IPS-18c (cell line): ENCODE results near the gene NPFF.

Experiments
- H3K4me3 ChIP-seq: 2 replicates; pipeline ENCODE4 v1.7.0; 2013; ENCODE audit warnings: low read depth, mild to moderate bottlenecking, low read length, moderate library complexity; ENCODE audit not compliant: insufficient read depth
- H3K9me3 ChIP-seq: one replicate; pipeline ENCODE4 v1.6.1; 2013; ENCODE audit warnings: mild to moderate bottlenecking, low read length, moderate library complexity; ENCODE audit not compliant: control insufficient read depth, insufficient read depth

NPFF gene

GRCh38 chr12:53500776-53501614, 6.3 kb downstream of the NPFF start, which contains the start of gene TARBP2:
Gene TARBP2, plus strand, starts transcription at chr12:53501283. Its CDS starts 126 bp downstream, at chr12:53501409.
- Histone ChIP-seq H3K9me3 (no peaks in the 10 kb centered on the region), H3K4me3 (peak within 1 kb of the TSS; percentile 95)

- Histone ChIP-seq H3K4me3 (peak overlapping the region; percentile 74), H3K9me3 (no peaks in the 10 kb centered on the region)
These were observed 7.0 kb downstream of the NPFF start for GRCh38 chr12:53500142-53500775.

- Histone ChIP-seq H3K4me3 (peak within 1 kb of the TSS; percentile 74), H3K9me3 (no peaks in the 10 kb centered on the region)
These were observed 7.8 kb downstream of the NPFF start, which contains the start of gene MAP3K12 for GRCh38 chr12:53499266-53500141. Gene MAP3K12, minus strand, starts transcription at chr12:53499458. Its CDS starts 12,067 bp downstream, at chr12:53487391.

DNA sequence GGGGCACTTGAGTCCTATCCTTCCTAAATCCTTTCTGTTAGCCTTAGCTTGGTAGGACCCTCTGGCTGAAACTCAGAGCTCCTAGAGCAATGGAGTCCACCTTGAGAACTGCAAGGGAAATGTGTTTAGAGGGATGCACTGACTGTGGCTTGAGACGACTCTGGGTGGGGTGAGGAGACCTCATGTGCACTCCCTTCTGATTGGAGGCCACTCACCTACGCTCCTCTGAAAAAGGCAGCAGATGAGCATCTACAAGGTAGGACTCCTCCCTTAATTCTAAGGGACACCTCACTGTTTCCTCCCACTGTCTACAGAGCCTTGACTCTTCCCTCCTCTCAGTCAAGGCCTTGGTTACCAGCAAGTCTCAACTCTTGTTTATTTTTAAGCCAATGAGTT, 9.1 kb downstream of the NPFF start:
- Histone ChIP-seq H3K9me3 (no peaks in the 10 kb centered on the region), H3K4me3 (peak overlapping the region; percentile 74)

GRCh38 chr12:53497461-53497860, 9.8 kb downstream of the NPFF start:
- H3K9me3 ChIP-seq = no peaks in the 10 kb centered on the region
- no peak overlapping the region for H3K4me3 ChIP-seq

- Histone ChIP-seq H3K9me3 (no peaks in the 10 kb centered on the region), H3K4me3 (no peak overlapping the region)
These were observed 10.6 kb downstream of the NPFF start for GRCh38 chr12:53496752-53497032.

DNA sequence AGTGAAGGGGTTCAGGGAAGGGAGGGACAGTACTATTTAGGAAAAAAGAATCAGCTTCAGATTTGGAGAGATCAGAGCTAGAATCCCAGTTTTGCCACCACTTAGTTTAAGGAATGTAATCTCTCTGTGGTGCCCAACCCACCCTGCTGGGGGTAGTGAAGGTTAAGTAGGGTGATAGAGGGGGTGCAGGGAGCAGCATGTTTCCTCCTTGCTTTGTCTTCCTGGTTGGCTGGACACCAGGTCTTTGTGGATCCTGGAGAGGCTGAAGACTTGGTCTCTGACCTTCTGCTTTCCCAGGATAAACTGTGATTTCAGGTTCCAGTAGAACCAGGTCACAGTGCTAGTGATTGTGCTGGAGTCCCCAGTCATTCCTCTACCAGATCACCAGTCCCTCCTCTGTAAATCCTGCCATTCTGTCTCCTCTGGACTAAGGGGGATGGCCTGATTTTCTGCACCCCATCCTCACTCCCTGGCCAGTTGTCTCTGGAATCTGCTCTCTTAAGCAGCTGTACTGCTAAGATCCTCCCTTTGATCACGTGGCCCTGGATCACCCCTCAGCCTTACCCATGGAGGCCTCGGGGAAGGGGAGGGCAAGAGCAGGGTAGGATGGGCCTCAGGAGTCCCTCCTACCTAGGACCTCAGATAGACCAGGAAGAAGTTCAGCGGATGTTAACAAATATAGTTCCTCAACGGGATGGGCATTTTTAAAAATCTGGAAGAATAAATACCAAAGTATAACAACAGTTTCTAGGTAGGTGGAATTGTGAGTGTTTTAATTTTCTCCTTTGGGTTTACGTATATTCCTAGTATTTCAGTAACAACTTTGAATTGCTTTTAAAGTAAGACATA, 11.2 kb downstream of the NPFF start:
- no peaks in the 10 kb centered on the region for H3K9me3 ChIP-seq
- no peak overlapping the region for H3K4me3 ChIP-seq

DNA sequence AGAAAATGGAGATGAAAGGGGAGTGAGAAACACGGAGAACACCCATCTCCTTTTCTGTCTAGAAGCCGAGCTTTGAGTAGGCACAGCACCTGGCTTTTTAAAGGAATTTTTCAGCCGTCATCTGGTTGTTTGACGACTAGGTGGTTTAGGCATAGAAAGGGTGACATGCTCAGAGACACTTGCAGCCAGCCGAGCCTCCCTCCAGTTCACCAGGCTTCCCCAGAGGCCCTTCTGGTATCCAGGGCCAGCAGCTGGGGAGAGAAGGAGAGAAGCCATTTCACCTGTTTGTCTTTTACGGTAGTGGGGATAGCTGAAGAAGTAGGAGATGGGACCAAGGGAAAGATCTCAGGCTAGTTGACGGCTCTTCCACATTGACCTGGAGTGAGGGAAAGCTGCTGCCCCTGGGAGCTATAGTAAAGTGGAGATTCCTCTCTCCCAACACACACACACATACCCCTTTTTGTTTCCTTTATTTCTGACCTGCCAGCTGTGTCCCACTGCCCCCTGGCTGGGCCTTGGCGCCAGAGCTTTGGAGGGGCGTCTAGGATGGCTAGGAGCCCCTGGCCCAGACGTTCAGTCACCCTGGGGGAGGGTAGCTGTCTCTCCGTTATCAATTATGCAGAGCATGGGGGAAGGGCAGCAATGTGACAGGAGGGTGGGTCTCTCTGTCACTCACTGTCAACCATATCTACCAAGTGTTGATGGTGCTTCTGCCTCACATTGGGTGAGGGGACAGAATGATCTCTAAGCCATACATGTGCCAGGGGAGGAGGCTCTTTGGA, 13.5 kb downstream of the NPFF start:
- Histone ChIP-seq H3K9me3 (no peaks in the 10 kb centered on the region), H3K4me3 (peak overlapping the region; percentile 68)

GRCh38 chr12:53492830-53493609, 14.3 kb downstream of the NPFF start:
- Histone ChIP-seq H3K4me3 (peak overlapping the region; percentile 68), H3K9me3 (no peaks in the 10 kb centered on the region)

GRCh38 chr12:53492188-53492587, 15.1 kb downstream of the NPFF start:
- H3K9me3 ChIP-seq = no peaks in the 10 kb centered on the region
- H3K4me3 ChIP-seq = peak overlapping the region; percentile 40

GRCh38 chr12:53489242-53489864, 17.9 kb downstream of the NPFF start:
- H3K4me3 ChIP-seq = no peak overlapping the region
- no peaks in the 10 kb centered on the region for H3K9me3 ChIP-seq

DNA sequence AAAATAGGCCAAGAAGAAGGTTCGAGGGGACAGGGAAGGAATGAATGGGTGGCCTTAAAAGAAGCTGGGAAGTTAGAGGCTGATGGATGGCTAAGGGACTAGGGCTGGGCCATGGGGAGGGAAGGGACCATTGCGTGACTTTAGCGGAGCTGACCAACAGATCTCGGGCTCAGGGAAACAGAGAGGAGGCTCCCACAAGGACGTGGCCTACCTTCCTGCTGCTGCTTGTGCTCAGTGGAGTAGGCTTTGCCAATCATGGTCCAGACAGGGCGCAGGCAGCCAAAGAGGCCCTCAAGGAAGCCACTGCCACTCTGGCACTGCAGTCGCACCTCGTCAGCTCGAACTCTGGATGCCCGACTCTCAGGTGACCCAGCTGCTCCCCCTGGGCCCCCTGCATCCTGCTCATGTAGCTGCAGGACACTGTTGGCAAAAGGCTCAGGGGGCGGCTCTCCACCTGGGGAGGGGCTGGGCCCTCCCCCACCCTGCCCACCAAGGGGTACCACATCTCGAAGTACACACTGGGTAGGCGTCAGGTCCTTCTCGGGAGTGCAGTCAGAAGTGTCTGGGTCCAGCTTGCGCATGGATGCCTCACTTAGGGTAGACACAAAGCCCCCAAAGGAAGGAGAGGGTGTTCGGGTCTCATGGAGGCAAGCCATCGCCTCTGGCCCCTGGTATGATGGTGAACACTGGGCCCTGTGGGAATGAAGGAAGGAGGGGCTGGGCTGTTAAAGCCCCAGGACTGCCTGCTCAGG, 20.4 kb downstream of the NPFF start:
- Histone ChIP-seq H3K4me3 (no peak overlapping the region), H3K9me3 (no peaks in the 10 kb centered on the region)

GRCh38 chr12:53485955-53486735, 21.1 kb downstream of the NPFF start:
- Histone ChIP-seq H3K9me3 (no peaks in the 10 kb centered on the region), H3K4me3 (no peak overlapping the region)
